Kidney epithelial cell (primary cell): ENCODE results near the gene COL1A1. TPM values are rescaled to one million over a fixed set of nuclear protein-coding genes. Genes with fewer than 3 reads are reported as not detected.

ENCODE experiments used
- DNase-seq: peaks from one replicate; pipeline ENCODE4 v3.0.0-alpha.2; 2010; ENCODE audit warnings: low read depth
- H3K27me3 ChIP-seq: 2 replicates; pipeline ENCODE4 v1.6.0; 2011; ENCODE audit warnings: low read length; ENCODE audit not compliant: control insufficient read depth, insufficient read depth
- H3K36me3 ChIP-seq: 2 replicates; pipeline ENCODE4 v1.5.1; 2011; ENCODE audit warnings: low read length; ENCODE audit not compliant: control insufficient read depth, insufficient read depth
- H3K4me3 ChIP-seq: 2 replicates; pipeline ENCODE4 v1.5.1; 2011; ENCODE audit warnings: low read depth, mild to moderate bottlenecking, control low read depth, low read length
- total RNA-seq: library from RNA; depleted of rRNA; stranded (reverse); fragments of >200 nt; gene quantifications from 2 replicates; pipeline ENCODE4 v1.2.3, GENCODE V29; 2015
- TF ChIP-seq, protein P1 (sequence below): IDR thresholded peaks from 2 replicates; pipeline ENCODE4 v1.5.1; 2011; ENCODE audit warnings: mild to moderate bottlenecking, moderate library complexity, low read length, control low read depth, inconsistent platforms; ENCODE audit not compliant: insufficient read depth, poor library complexity, severe bottlenecking

COL1A1 gene
- total RNA-seq, 1 donor from 2014 or later = 139 TPM

DNA sequence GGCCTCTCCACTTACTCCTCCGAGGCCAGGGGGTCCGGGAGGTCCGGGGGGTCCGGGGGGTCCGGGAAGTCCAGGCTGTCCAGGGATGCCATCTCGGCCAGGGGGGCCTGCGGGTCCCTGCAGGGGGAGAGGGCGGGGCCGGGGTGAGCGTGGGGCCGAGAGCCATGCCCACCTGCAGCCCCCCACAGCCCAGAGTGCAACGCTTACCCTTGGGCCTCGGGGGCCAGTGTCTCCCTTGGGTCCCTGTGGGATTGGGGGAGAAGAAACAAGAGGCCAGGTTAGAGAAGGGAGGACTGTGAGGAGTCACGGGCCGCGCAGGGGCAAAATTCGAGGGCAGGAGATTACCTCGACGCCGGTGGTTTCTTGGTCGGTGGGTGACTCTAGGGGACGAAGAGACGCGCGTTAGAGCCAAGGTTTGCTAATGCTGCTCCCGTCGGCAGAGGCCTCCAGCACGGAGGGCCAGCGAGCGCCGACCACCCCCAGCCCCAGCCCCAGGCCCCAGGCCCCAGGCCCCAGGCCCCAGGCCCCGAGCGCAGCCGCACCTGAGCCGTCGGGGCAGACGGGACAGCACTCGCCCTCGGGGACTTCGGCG, 2.1 kb downstream of the COL1A1 start:
- peak overlapping the region; percentile 55 for H3K4me3 ChIP-seq
- no peak for DNase-seq
- TF ChIP-seq, protein P1, sequence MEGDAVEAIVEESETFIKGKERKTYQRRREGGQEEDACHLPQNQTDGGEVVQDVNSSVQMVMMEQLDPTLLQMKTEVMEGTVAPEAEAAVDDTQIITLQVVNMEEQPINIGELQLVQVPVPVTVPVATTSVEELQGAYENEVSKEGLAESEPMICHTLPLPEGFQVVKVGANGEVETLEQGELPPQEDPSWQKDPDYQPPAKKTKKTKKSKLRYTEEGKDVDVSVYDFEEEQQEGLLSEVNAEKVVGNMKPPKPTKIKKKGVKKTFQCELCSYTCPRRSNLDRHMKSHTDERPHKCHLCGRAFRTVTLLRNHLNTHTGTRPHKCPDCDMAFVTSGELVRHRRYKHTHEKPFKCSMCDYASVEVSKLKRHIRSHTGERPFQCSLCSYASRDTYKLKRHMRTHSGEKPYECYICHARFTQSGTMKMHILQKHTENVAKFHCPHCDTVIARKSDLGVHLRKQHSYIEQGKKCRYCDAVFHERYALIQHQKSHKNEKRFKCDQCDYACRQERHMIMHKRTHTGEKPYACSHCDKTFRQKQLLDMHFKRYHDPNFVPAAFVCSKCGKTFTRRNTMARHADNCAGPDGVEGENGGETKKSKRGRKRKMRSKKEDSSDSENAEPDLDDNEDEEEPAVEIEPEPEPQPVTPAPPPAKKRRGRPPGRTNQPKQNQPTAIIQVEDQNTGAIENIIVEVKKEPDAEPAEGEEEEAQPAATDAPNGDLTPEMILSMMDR = no peak
- no peaks in the 10 kb centered on the region for H3K27me3 ChIP-seq
- no peaks in the 10 kb centered on the region for H3K36me3 ChIP-seq

DNA sequence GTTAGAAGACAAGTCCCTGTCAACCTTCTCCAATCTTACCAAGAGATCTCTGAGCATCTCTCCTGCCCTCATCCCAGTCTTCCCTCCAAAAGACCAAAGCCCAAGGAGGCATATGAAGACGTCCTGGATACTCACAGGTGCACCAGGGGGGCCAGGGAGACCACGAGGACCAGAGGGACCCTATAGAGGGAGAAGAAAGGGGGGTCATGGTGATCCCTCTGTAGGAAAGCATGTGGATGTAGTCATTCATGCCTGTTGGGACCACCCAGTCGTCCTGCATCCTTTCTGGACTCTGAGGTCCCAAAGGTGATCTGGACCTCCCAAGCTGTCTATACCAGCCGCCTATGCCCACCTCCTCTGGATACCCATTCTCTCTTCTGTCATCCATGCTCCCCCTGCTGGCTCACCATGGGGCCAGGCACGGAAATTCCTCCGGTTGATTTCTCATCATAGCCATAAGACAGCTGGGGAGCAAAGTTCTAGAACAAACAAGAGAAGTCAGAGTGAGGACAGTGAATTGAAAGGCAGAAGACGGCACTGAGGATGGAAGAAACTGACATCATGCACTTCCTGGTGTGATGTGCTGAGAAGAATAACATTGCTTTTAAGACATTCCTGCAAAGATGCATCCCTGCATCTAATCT, 3.3 kb downstream of the COL1A1 start:
- H3K36me3 ChIP-seq = no peaks in the 10 kb centered on the region
- TF ChIP-seq, protein P1 = peak; percentile 84
- H3K27me3 ChIP-seq = no peaks in the 10 kb centered on the region
- no peak for DNase-seq
- no peak overlapping the region for H3K4me3 ChIP-seq

DNA sequence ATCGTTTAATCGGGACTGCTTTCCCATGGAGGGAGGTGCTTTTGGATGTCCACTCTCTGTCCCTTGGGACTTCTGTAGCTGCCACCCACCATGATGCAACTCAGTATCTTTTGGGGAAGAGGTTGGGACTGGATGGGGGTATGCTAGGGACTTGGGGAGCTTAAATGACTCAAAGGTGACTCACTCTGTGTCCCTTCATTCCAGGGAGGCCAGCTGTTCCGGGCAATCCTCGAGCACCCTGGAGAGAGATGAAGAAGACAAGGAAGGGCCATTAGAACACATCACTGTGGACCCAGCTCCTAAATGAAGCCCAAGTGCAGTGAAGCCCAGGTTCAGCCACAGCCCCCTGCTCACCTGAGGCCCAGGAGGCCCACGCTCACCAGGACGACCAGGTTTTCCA, 4.6 kb downstream of the COL1A1 start:
- H3K36me3 ChIP-seq = peaks cover 6% of the 10 kb centered on the region
- H3K4me3 ChIP-seq = no peak overlapping the region
- TF ChIP-seq, protein P1 = no peak
- DNase-seq = no peak
- H3K27me3 ChIP-seq = no peaks in the 10 kb centered on the region

DNA sequence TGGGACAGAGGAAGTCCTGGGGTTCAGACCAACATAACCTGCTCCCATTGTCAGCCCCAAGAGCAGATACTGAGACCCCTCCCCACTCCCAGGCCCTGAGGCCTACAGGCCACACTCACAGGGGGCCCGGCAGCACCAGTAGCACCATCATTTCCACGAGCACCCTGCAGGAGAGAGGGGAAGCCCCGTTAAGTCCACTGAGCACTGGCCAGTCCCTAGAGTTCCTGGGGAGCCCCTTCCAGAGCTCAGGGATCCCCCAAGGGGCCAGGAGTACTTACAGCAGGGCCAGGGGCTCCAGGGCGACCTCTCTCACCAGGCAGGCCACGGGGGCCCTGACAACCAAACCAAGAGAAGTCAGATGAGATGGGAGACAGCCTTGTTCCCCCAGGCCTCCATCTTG, 5.4 kb downstream of the COL1A1 start:
- no peak overlapping the region for H3K4me3 ChIP-seq
- TF ChIP-seq, protein P1 = no peak
- H3K36me3 ChIP-seq = peaks cover 8% of the 10 kb centered on the region
- no peaks in the 10 kb centered on the region for H3K27me3 ChIP-seq
- no peak for DNase-seq

DNA sequence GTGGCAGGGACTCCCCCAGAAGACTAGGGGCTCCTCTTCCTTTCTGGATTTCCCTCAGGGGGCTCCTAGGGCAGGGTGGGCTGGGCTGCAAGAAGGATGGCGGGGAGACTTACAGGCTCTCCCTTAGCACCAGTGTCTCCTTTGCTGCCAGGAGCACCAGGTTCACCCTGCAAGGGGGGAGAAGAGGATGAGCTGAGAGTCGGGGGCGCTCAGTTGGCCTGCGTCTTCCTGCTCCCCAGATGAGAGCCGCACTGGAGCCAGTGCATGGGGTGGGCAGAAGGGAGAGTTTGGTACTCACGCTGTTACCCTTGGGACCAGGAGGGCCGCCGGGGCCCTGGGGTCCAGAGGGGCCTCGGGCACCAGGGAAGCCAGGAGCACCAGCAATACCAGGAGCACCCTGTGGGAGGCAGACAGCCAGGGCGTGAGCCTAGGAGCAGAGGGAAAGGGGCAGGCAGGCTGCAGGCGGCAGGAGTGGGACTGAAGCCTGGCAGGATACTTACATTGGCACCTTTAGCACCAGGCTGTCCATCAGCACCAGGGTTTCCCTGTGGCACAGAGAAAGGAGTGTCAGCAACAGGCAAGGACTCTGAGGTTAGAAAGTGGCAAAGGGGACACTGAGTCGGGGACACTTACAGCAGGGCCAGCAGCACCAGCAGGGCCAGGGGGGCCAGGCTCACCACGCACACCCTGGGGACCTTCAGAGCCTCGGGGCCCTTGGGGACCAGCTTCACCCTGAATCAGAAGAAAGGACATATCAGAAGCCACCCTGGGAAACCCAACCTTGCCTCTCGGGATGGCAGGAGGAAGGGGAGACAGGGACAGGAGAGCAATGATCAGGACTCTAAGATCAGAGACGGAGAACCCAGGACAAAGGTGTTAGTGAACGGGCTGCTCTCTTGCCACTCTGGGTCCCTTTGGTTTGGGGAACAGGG, 6.2 kb downstream of the COL1A1 start:
- DNase-seq = no peak
- Histone ChIP-seq H3K4me3 (no peak overlapping the region), H3K27me3 (no peaks in the 10 kb centered on the region), H3K36me3 (peaks cover 8% of the 10 kb centered on the region)
- TF ChIP-seq, protein P1 = peak; percentile 11
